GM03348 (cell line): ENCODE measurements around the gene PEX14.
A peak's percentile ranks its signal among the peaks of the same experiment; 100 is the strongest.

Experiments used
- DNase-seq: peaks from one replicate; pipeline ENCODE4 v3.0.0; 2012; ENCODE audit warnings: low spot score

PEX14 gene

DNA sequence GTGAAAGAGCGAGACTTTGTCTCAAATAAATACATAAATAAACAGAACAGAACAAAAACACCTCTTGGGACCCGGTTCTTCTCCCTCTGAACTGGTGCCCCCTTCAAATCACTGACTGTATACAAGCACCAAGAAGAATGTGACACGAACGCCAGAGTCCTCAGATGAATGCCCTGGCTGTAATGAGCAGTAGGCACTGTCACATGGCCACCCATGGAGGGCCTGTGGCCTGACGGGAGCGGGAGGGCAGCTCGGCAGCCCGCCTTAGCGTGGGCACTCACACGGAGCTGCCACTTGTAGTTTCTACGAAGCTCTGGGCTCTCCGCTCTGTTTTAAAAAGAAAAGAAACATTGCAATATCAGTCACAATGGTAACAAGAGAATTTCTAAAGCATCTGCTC is 146.0 kb downstream of the PEX14 start:
- no peak for DNase-seq

DNA sequence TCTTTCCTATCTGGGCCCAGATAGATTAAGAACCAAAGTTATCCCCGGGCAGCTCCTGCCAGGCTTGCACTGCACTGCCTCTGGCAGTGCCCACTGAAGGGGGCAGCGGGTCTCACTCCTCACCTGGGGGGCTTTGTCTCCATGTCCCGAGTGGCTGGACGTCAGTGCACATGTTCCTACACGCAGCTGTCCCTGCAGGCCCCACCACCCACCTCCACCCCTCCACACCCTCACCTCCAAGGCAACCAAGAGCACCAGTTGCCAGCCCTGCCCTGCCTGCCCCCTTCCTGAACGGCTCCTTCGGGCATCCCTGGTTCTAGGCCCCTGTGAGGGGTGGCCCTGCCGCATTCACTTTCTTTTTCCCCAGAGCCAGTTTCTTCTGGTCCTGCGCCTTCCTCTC is 147.2 kb downstream of the PEX14 start:
- no peak for DNase-seq

DNA sequence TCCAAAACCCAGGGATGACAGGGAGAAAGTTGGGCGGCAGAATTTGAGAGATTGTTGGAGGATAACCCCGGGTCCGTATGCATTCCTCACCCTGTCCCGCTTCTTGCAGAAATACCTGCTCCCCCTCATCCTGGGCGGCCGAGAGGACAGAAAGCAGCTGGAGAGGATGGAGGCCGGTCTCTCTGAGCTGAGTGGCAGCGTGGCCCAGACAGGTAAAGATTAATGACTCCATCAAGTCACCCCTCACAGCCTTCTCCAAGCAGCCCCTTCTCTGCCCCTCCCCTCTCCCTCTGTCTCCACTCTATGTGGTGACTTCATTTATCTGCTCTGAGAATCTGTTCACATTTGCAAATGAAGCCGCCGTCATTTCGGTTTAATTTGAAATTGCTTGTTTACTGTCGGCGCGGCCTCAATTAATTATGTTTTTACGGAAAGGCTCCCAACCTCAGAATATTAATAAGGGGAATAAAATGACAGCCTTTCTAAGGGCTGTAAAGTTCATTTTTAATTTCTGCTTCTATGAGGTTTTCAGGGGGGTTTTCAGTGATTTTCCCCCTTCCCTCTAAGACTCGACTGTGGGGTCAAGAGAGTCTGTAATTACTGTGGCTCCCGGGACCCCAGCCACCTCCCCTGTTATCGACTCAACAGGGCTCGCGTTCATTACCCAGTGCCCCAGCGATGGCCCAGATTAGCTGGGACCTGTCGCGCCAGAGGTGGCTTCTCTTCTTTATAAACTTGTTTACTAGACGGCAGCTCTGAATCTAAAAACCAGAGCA is 148.3 kb downstream of the PEX14 start:
- DNase-seq, result no peak

DNA sequence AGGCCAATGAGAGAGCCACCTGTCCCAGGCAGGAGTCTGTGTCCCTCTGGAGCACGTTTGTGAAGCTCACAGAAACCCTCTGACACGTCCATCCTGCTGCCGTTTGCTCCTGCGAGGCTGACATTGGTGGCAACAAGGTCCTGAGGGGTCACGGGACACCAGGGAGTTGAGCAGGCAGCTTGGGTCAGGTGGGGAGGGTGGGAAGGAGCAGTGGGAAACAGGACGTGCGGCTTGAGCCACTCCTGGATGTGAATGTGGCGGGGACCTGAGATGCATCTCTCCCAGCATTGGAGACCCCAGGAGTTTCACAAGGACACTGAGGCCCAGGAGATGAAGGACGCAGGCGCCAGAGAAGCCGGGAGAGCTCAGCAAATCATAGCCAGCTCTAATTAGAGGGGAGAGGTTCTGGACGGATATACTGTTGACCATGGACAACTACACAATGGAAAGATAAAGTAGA is 149.0 kb downstream of the PEX14 start:
- no peak for DNase-seq

DNA sequence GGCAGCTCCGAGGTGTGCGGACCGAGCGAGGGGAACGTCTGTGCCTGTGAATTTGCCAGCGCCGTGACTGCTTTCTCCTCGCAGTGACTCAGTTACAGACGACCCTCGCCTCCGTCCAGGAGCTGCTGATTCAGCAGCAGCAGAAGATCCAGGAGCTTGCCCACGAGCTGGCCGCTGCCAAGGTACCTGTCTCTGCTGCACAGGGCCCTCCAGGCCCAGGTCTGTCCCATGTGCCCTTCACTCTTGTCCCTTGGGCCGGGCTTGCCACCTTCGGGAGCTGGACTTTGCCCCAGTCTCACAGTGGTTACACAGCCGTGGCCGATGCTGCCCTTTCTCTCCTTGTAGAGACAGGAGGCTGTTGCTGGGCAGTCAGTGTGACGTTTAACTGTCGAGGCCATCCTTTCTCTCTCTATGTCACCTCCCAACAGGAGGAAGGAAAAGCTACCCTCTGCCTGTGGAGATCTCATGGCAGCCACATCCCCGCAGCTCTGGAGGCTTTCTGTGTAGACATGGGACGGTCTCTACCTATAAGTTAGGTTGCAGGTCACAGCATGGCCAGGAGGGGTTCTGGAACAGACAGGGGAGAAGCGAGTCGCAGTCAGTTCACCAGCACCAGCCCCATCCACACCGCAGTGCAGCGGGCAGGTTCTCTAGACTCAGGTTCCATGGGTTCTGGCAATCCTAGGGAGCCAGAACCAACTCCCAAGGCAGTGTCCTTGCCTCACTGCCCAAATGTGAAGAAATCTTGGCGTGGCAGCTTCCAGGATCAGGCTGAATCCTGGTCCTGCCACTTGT is 149.7 kb downstream of the PEX14 start:
- no peak for DNase-seq

DNA sequence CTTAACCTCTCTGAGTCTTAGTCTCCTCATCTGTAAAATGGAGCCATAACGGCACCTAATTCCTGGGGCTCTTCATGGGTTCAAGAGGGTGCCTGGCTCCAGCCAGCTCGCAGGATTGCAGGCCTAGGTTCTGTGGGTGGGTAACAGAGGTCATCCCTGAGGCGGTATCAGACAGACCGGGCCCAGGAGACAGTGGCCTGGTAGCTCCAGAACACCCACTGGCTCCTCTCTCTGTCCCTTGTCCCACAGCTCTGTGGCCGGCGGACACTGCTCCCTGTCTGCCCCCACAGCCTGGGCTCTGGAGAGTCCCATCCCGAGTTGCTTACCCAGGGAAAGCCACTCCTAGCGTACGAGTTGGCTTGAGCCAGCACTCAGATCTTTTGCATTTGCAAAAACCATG is 150.3 kb downstream of the PEX14 start:
- no peak for DNase-seq

DNA sequence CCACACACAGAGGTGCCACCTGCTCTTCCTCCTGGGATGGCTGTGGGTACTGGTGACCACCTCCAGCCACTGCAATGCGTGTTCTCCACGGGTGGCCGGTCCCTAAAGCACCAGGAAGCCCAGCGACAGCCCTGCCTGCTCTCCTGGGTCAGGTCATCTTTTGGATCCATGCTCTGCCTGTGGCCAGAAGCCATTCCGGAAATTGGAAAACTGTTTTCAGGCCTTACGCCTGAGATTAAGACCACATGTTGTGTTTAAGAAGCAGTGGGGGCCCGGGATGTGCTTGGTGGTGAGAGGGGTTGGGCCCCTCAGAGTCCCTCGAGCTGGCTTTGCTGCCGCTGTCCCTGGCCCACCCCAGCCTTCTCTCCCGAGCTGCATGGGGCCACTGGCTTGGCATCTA is 150.8 kb downstream of the PEX14 start:
- no peak for DNase-seq

DNA sequence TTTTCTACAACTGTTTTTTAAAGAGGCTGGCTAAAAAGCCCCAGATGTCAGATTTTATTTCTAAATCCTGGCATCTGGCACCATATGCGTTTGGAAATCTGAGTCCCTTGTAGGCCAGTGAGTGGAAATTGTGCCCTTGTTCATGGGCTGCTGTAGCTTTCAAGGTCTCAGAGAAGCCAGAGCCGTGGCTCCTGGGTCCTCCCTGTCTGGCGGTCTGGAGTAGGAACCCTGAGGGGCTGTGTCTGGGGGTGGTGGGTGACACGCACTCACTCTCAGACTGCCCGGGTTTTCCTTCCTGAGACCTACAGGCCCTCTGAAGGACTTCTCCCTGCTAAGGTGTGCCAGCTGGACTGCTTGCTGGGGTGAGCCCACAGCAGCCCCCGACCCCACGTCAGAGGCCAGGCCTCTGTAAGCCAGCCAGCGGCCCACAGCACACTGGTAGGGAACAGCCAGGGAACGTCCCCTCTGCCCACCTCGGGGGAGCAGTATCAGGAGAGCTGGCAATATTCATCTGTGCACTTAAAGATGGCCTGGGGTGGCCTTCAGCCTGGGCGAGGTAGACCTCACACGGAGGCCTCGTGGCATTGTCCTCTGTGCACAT is 151.5 kb downstream of the PEX14 start:
- DNase-seq, result no peak

DNA sequence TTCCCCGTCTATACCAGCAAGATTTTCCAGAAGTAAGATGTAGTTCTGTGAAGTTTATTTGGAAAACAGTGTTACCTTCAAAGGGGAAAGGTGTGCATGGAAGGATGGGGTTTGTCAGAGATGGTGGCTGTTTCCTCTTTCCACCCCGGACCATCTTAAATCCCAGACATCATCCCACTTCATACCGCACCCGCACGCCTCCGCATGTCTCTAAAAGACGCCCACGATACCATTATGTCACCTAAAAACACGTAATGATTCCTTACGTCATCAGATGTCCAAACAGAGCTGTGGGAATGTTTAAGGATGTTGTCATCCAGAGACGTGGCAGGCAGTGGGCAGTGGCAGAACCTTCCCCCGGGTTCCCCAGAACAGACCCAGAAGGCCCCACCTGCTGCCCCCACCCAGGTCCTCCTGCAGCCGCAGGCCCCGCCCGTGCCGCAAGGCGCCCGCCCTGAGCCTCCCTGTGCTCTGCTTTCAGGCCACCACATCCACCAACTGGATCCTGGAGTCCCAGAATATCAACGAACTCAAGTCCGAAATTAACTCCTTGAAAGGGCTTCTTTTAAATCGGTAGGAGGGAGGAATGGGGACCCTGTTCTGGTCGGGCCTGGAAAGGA is 152.2 kb downstream of the PEX14 start:
- DNase-seq, result no peak

DNA sequence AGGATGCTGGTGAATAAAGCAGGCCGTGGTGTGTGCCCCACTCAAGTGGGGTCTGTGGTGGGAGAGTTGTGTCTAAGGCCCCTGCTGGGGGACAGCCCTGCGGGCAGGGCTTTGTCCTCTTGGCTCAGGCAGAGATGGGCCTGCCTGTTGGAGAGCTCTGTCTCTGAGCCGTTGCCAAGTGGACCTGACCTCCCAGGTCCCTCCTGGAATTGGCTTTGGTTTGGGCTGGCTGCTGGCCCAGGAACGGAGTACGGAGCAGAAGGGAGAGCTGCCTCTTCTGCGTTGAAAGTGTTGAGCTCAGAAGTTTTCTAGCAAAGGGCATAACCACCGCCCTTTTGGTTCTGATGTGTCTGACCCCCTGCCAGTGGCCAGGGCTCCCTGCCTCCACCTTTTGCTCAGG is 153.9 kb downstream of the PEX14 start:
- no peak for DNase-seq

DNA sequence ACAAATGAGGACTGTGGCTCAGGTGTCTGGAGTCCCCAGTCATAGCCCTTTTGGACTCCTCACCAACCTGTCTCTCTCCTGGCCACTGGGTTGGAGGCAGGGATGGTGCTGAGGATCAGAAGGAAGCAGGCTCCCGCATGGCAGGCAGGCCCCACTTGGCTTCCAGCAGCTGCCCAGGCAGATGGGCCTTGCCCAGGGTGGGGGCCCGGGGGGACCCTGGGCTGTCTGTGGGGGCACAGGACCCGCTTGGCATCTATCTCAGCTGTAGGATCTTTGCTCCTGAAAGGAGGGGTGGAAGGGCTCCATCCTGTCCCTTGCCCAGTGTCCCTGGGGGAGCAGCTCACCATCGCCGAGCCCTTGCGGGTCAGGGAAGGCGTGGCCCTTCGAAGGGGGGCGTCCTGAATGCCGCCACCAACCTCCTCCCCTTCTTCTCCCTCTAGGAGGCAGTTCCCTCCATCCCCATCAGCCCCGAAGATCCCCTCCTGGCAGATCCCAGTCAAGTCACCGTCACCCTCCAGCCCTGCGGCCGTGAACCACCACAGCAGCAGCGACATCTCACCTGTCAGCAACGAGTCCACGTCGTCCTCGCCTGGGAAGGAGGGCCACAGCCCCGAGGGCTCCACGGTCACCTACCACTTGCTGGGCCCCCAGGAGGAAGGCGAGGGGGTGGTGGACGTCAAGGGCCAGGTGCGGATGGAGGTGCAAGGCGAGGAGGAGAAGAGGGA is 154.5 kb downstream of the PEX14 start:
- DNase-seq, result no peak

DNA sequence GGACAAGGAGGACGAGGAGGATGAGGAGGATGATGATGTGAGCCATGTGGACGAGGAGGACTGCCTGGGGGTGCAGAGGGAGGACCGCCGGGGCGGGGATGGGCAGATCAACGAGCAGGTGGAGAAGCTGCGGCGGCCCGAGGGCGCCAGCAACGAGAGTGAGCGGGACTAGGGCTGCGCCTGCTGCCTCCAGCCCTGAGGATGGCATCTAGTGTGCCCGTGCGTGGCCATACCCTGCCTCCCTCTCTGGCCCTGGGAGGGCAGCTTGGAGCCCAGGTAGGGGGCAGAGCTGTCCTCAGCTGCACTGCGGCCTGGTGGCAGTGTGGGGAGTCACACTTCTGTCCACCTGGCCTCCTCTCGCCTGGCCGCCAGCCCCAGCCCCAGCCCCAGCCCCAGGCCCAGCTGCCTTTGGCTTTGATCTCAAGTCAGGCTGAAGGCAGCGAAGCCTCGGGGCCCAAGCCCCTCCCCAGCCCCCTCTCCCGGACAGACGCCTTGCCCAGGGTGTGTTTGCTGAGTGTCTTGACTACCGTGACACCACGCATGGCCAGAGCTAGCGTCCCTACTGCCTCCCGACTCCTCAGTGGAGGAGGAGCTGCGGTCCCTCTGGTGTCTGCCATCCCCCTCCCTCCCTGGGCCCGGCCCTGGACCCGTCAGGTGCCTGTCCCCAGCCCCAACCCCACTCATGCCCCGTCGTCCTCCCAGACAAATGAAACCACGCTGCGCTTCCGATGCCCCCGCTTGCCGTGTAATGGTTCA is 155.2 kb downstream of the PEX14 start:
- DNase-seq, result no peak

DNA sequence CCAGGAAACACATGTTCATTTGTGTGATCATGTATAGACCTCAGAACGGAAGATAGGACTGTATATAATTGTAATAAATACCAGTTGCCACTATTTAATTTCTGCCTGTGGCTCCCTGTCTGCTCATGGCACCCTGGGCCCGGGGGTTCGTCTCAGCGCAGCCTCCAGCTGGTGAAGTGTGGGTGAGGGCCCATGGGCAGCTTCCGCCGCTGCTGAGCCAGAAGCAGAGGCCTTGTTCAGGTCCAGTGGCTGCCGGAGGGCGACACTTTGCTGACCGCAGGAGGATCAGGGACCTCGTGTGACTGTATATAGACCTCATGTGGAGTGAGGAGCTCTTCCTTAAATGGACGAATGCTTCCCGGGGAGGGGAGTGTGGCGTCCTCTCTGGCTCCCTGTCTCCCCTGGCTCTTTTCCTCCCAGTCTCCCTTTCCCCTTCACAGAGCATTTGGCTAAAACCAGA is 155.9 kb downstream of the PEX14 start:
- no peak for DNase-seq

DNA sequence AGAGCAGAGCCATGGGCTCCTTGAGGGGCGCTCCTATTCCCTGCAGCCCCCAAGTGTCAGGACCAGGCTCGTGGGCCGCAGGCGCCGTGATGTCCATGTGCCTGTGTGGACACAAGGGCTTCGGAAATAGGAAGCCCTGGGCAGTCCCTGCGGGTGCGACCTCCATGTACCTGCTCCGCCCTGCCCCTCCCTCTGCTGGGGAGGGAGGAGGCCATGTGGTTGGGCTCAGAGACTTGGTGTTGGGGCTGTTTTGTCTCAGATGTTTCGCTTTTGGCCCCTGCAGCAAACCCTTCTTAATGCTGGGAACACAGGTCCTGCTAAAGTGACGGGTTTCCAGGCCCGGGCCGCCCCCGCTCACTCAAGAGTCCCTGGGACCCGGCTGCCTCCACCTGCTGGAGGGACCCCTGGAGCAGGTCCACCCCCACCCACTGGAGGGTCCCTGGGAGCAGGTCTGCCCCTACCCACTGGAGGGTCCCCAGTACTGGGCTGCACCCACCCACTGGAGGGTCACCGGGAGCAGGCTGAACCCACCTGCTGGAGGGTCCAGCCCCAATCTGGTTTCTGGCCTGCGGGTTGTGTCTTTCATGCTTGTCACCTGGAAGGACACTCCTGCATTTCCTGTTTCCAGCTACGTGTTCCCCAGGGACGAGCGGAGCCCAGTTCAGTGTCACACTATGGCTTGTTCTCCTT is 156.5 kb downstream of the PEX14 start:
- no peak for DNase-seq

DNA sequence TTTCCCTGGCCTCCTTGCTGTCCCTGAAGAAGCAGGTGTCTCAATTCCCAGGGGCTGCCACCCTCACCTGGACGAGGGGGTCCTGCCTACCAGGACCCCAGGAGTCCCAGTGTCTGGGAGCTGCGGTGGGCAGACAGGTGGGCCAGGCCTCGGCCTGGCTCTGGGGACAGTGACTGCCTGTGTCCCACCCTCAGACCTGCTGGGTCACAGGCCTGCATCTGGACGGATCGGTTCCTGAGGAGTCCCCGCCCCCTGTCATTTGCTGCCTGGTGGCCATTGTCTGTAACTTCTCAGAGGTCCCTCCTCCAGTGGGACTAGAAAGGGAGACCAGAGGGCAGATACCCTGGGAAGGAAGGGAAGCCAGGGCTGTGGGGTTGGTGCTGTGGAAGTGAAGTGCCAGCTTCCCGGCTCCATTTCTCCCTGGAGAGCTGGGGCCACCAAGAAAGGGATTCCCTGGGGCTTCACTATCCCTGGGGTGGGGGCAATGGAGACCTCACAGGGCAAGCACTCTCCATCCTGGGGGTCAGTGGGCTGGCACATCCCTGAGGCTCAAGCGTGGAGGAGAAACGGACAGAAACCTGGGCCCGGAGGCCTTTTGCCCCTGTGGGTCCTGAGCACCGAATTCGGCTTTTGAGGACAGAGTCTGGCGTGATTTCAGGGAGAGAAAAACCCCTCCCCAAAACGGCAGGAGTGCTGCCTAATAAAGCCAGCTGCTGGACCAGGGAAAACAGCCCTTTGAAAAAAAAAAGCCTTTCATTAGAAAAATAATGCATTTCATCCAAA is 157.3 kb downstream of the PEX14 start:
- DNase-seq, result no peak

DNA sequence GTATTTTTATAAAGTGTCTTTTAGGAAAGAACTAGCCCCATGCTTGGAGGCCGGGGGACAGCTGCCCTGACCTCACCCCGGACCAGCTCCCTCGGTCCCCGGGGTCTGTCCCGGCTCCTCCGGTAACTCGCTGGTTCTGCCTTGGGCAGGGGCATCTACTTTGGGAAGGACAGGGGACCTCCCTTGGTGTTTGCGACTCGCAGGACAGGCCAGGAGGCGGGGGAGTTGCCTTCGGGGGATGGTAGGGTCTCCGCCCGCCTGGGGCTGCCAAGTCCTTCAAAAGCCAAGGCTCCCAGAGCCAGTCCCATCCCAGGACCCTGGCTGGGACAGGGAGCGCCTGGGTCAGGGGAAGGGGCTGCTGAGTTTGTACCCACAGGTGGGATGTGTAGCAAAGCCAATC is 157.9 kb downstream of the PEX14 start:
- DNase-seq, result no peak

DNA sequence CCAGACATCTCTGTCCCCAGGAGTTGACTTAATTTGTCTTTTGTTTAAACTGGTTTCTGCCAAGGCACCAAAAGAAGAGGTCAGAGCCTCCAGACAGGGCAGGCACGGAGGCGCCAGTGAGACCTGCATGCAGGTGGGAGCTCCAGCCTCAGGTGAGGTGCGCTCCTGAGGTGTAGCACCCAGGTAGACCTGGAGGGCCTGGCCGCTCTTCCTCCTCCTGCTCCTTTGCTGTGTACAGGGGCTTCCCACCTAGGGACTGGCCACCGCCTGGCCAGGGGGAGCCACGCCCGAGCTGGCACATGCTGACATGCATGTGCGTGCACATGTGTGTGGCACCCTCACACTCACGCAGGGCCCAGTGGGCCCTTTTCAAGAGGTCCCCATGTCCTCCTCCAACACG is 158.7 kb downstream of the PEX14 start:
- DNase-seq, result no peak

DNA sequence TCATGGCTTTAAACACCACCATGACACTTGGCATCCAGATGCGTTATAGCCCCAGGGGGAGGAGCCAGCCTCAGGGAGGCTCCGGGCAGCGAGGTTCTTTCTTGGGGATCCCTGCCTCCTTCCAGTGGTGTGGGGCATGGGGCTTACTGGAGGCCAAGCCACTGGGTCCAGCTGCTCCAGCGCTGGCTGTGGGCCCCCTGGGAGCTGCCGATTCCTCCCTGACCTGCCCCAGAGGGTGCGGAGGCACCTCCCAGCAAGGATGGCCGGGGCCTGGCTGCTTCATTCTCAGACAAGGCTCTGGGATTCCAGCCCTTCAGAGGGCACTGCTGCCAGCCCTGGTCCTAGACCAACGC is 159.3 kb downstream of the PEX14 start:
- DNase-seq, result no peak

DNA sequence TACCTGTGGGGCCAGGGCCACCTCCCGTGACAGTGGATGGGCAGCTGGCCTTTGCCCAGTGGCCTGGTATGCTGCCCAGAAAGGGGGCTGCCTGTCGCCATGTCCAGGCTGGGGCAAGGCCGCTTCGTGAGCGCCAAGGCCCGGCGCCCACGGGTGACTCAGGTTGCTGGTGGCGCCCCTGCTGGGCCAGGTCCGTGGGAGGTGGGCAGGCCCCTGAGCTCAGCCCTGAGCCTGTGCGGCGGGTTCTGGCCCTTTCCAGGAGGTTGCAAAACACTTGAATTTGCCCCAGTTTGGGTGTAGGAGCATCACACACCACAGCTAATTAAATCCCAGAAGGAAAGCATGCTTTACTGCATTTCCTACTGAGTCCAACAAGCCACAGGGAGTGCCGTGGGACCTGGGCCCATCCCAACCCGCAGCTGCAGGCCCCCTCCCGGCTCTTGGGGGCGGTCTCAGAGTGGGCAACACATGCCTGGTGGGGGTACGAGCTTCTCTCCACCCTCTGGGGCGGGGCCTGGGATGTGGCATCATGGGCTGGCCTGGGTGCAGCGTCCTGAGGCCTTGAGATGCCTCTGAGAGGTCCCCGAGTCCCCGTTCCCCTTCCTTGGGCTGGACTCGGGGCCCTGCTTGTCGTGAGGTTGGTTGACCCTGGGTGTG is 159.8 kb downstream of the PEX14 start:
- DNase-seq, result peak; percentile 83
